C4-2B (cell line): ENCODE data around the gene FAM221B.

ENCODE experiments used
- H3K27ac ChIP-seq: fragments of 450-650 bp; 2 replicates; pipeline ENCODE4 v1.5.1; 2017
- ZFX ChIP-seq: fragments of 450-650 bp; IDR thresholded peaks from 2 replicates; pipeline ENCODE4 v1.6.1; 2017
- TF ChIP-seq, protein P1 (sequence below): fragments of 450-650 bp; conservative IDR thresholded peaks from 2 replicates; pipeline ENCODE4 v1.5.1; 2017; ENCODE audit warnings: mild to moderate bottlenecking

FAM221B gene

DNA sequence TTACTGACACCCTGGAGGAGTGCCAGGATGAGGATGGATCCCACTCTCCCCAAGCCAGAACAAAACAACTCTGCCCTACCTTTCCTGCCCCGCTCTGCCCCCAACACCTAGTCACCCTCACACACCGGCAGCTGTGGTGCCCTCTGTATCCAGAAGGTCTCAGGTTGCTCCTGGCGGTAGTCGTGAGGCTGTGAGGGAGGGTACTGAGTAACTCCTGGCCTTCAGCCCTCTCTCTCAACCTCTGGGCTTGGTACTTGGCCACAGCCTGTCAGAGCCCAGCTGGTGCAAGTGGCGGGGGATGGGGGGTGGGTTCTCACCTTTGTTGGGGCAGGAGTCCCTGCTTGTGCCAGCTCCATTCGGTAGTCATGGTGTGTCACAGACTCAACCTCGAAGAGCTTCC is 18.4 kb downstream of the FAM221B start:
- H3K27ac ChIP-seq, result no peak overlapping the region
- TF ChIP-seq, protein P1, sequence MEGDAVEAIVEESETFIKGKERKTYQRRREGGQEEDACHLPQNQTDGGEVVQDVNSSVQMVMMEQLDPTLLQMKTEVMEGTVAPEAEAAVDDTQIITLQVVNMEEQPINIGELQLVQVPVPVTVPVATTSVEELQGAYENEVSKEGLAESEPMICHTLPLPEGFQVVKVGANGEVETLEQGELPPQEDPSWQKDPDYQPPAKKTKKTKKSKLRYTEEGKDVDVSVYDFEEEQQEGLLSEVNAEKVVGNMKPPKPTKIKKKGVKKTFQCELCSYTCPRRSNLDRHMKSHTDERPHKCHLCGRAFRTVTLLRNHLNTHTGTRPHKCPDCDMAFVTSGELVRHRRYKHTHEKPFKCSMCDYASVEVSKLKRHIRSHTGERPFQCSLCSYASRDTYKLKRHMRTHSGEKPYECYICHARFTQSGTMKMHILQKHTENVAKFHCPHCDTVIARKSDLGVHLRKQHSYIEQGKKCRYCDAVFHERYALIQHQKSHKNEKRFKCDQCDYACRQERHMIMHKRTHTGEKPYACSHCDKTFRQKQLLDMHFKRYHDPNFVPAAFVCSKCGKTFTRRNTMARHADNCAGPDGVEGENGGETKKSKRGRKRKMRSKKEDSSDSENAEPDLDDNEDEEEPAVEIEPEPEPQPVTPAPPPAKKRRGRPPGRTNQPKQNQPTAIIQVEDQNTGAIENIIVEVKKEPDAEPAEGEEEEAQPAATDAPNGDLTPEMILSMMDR, result no peak
- TF ChIP-seq ZFX, result no peak

DNA sequence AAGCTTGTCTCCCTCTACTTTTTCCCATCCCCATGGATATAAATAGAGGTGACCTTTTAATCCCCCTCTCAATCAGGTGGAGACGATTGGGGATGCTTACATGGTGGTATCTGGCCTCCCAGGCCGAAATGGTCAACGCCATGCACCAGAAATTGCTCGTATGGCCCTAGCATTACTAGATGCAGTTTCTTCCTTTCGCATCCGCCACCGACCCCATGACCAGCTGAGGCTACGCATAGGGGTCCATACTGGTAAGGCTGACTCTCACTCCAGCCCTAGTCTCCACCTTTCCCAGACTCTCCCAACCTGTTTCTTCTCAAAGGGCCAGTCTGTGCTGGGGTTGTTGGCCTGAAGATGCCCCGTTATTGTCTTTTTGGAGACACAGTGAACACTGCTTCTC is 20.1 kb downstream of the FAM221B start:
- H3K27ac ChIP-seq, result no peak overlapping the region
- TF ChIP-seq, protein P1, result no peak
- TF ChIP-seq ZFX, result no peak

DNA sequence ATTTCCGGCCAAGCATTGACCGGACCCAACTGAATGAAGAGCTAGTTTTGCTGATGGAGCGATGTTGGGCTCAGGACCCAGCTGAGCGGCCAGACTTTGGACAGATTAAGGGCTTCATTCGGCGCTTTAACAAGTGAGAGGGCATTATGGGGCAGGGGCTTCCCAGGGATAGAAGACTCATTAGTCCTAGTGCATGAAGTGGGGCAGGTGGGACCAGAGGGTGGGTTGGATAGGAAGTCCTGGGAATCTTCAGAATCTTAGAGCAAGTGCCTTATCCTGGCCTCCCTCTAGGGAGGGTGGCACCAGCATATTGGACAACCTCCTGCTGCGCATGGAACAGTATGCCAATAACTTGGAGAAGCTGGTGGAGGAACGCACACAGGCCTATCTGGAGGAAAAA is 22.4 kb downstream of the FAM221B start:
- H3K27ac ChIP-seq, result no peak overlapping the region
- TF ChIP-seq ZFX, result no peak
- TF ChIP-seq, protein P1, result no peak

DNA sequence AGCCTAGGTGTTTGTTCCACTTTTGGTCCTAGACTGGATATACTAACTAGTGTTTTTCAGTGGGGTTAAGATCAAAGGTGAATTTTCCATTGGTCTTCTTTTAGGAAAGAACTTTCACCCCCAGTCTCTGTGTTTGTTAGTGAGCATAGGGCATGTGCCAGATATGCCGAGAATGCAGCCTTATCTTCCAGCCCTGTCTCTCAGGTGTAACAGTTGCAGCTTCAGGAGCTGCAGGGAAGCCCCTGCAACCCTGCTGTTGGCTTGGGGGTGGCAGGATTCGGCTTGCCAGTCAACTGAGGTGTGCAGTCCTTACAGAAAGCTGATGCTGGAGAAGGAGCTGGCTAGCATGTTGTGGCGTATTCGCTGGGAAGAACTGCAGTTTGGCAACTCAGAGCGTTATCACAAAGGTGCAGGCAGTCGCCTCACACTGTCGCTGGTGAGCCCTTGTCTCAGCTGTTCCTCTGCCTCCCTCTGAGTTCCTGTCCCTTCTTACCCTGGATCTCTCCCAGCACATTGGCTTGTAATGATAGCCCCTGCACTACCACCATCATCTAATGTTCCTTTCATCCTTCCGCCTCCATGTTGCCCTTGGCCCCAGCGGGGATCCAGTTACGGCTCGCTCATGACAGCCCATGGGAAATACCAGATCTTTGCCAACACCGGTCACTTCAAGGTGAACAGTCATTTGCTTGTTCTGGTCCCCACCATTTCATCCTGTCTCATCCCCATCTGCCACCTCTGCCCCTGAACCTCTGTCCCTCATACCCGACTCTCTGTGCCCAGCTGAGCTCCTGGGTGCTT is 27.0 kb downstream of the FAM221B start:
- H3K27ac ChIP-seq, result no peak overlapping the region
- no peak for TF ChIP-seq ZFX
- TF ChIP-seq, protein P1, result no peak

DNA sequence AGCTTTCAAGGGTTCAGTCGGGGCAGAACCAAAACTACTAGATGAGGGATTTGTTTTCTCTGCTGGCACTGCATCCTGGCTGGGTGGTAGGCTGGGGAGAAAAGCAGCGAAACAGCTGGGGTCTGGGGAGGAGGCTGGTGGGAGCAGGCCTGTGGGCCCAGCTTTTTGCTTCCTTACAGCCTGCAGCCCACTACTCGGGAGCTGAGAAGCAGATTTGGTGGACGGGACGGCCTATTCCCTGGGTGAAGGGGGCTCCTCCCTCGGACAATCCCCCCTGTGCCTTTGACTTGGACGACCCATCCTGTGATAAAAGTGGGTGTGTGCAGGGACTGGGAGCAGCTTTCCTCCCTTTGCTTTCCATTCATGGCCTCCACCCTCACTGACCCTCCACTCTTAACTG is 28.0 kb downstream of the FAM221B start:
- H3K27ac ChIP-seq, result no peak overlapping the region
- TF ChIP-seq, protein P1, result no peak
- TF ChIP-seq ZFX, result no peak

DNA sequence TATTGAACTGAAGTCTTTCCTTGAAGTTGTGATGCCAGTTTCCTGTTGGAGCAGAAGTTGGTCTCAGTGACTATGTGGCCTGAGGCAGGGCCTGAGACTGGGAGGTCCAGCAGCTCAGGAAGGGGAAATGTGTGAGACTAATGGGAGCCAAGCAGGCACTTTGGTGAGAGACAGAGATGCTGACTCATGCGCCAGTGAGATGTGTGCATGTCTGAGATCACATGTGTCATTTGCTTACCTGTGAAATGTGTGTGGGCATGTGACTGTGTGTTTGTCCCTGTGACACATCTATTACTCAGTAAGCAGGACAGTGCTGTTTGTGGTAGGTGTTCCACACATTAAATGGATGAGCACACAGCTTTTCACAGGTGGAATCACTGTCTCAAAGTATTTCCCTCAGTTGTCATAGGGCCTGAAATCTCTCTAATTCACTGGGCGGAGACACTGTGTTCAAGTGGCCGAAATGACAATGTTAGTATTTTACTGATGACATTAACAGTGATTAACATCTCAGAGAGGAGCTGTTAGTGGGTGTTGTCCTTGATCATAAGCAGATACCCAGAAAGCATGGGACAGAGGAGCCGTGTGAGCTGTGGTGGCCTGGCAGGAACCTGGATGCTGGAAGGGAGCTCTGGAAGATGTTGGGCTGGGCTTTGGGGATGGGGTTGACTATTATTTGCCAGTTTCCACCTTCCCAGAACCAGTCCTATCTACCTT is 29.7 kb downstream of the FAM221B start:
- H3K27ac ChIP-seq, result no peak overlapping the region
- TF ChIP-seq, protein P1, result no peak
- TF ChIP-seq ZFX, result no peak

DNA sequence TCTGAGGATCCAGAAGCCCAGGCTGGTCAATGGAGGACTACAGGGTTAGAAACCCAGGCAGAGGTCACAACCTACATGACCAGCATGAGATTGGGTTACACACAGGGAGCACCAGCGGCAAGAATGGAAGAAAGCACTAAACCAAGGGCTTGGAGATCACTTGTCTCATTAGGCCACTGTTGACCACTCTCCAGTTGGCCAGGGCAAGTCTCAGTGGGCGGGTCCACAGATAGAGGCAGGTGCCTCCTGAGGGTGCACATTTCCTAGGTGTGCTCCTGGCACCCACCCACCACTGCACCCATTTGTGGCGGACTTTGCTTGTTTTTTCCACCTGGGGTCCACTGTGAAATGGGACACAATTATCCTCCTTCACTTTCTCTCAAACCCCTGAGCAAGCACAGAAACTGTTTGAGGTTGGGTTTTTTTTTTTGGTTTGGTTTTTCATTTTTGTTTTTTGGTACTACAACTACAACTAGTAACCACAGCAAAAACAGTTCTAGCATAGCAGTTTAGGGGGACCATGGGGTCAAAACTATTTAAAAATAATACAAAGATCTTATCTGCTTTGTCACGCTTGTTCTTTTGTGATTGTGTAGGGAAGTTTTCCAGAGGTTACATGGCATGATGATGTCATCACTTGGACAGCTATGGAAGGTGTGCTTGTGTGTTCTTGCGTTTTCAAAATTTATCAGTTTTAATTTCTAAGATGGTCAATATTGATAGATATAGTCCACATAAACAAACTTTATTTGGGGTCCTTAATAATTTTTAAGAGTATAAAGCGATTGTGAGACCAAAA is 31.0 kb downstream of the FAM221B start:
- no peak for TF ChIP-seq ZFX
- TF ChIP-seq, protein P1, result no peak
- H3K27ac ChIP-seq, result no peak overlapping the region
